HG02981 (cell line): ENCODE results near the gene OR11L1.

Experiments used
- ATAC-seq: cut with Tn5 transposase; IDR thresholded peaks from one replicate; pipeline ENCODE4 v1.9.1; 2021; ENCODE audit warnings: mild to moderate bottlenecking, moderate library complexity; ENCODE audit not compliant: unreplicated experiment

The OR11L1 gene

GRCh38 chr1:247841796-247842195 lies at the start of gene OR11L1:
TSS of gene OR11L1 (minus strand) at chr1:247841896. CDS start at chr1:247841896, 0 bp downstream.
- ATAC-seq = no peak

GRCh38 chr1:247884797-247885413 lies 43.2 kb upstream of the OR11L1 start:
- no peak for ATAC-seq

GRCh38 chr1:247883346-247883745 lies 41.6 kb upstream of the OR11L1 start:
- no peak for ATAC-seq

- ATAC-seq = no peak
Observed at GRCh38 chr1:247865416-247865815, 23.7 kb upstream of the OR11L1 start.

- ATAC-seq = no peak
Observed at GRCh38 chr1:247864644-247865043, 22.9 kb upstream of the OR11L1 start.

- ATAC-seq = no peak
Observed at GRCh38 chr1:247862756-247863155, 21.1 kb upstream of the OR11L1 start.

GRCh38 chr1:247857985-247858619 lies 16.4 kb upstream of the OR11L1 start:
- no peak for ATAC-seq

- peak; percentile 63 for ATAC-seq
Observed at GRCh38 chr1:247857069-247857984, 15.6 kb upstream of the OR11L1 start, which contains the start of gene TRIM58. TSS of gene TRIM58 (plus strand) at chr1:247857187. CDS start at chr1:247857247, 60 bp downstream.

- ATAC-seq = no peak
Observed at GRCh38 chr1:247855911-247856310, 14.2 kb upstream of the OR11L1 start.

GRCh38 chr1:247854899-247855545 lies 13.3 kb upstream of the OR11L1 start:
- no peak for ATAC-seq

- no peak for ATAC-seq
Observed at GRCh38 chr1:247849616-247850015, 7.9 kb upstream of the OR11L1 start.

- no peak for ATAC-seq
Observed at GRCh38 chr1:247848346-247848745, 6.7 kb upstream of the OR11L1 start.

GRCh38 chr1:247845693-247846017 lies 4.0 kb upstream of the OR11L1 start:
- no peak for ATAC-seq

GRCh38 chr1:247845011-247845692 lies 3.5 kb upstream of the OR11L1 start:
- no peak for ATAC-seq

- no peak for ATAC-seq
Observed at GRCh38 chr1:247843411-247843810, 1.7 kb upstream of the OR11L1 start.

GRCh38 chr1:247840818-247841217 lies 878 bp downstream of the OR11L1 start:
- no peak for ATAC-seq

GRCh38 chr1:247833601-247834000 lies 8.1 kb downstream of the OR11L1 start:
- ATAC-seq = no peak

GRCh38 chr1:247829656-247830055 lies 12.0 kb downstream of the OR11L1 start:
- no peak for ATAC-seq

GRCh38 chr1:247825362-247825761 lies 16.3 kb downstream of the OR11L1 start:
- no peak for ATAC-seq

- ATAC-seq = no peak
Observed at GRCh38 chr1:247824023-247824422, 17.7 kb downstream of the OR11L1 start, which contains the start of gene OR14A16. TSS of gene OR14A16 (minus strand) at chr1:247824119. CDS start at chr1:247815729, 8,390 bp downstream.

GRCh38 chr1:247822060-247822459 lies 19.6 kb downstream of the OR11L1 start:
- ATAC-seq = no peak
